ENCODE measurements around the gene LRP2BP. TPM values are rescaled to one million over a fixed set of nuclear protein-coding genes. Genes with fewer than 3 reads are reported as not detected.

Gene LRP2BP
- total and polyA plus RNA-seq, 4 donors = 0.09 to 0.64 (median 0.20) TPM

DNA sequence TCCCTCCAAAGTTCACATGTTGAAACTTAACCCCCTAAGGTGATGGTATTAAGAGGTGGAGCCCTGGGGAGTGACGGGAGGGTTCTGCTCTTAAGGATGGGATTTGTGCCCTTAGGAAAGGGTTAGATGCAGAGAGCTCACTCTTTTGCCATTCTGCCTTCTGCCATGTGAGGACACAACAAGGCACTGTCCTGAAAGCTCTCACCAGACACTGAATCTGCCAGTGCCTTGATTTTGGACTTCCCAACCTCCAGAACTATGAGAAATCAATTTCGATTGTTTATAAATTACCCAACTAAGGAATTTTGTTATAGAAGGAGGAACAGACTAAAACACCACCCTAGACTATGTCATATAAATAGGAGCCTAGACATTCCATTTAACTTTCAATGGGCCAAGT lies 11.7 kb downstream of the LRP2BP start:
- WGBS = 94% methylated on average over 2 of the region's 2 CpGs

DNA sequence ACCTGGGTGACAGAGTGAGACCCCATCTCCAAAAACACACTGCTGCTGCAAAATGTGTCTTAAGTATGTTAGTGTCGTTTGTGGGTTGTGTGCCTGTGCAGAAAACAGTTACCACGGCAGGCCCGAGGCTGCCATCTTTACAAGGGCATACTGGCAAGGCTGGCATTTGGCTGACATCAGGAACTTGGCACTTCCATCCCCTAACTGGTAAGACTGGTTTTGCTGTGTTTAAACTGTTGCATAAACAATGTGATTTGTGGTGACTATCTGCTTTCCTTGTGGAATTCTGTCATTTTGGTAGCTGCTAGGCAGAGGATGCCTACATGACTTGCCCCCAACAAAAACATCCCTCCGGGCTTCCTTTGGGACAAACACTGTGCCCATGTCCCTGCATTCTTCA lies 12.3 kb downstream of the LRP2BP start:
- DNase-seq (ENCODE audit: low spot score) = no peak
- 94% methylated on average over 4 of the region's 4 CpGs for WGBS

More for the DNA sequence above, 11.7 kb downstream of the LRP2BP start:
- Histone ChIP-seq H3K4me3 (ENCODE audit: low read depth in 1 of 3, low read length in 3 of 3) (no peak overlapping the region), H3K36me3 (ENCODE audit: control insufficient read depth in 4 of 4, insufficient read depth in 3 of 4, low read depth in 1 of 4, low read length in 3 of 4) (no peaks in the 10 kb centered on the region), H3K27me3 (ENCODE audit: control insufficient read depth in 4 of 4, insufficient read depth in 4 of 4, low read length in 3 of 4) (no peaks in the 10 kb centered on the region), H3K4me1 (ENCODE audit: control insufficient read depth in 4 of 4, insufficient read depth in 4 of 4, low read length in 3 of 4) (peaks cover 0 to 5% (median 1%) of the 10 kb centered on the region in 4 donors), H3K9ac (ENCODE audit: low read depth in 1 of 2, low read length in 2 of 2) (no peak overlapping the region), H3K9me3 (ENCODE audit: control insufficient read depth in 4 of 4, low read length in 3 of 4) (peaks cover 0 to 4% (median 0%) of the 10 kb centered on the region in 4 donors), H3K27ac (ENCODE audit: low read depth in 1 of 2, low read length in 2 of 2) (no peak overlapping the region)
- TF ChIP-seq SP1 (IDR thresholded peaks at IDR 0.05) = no peak
- DNase-seq (ENCODE audit: low spot score) = no peak

More for the DNA sequence above, 12.3 kb downstream of the LRP2BP start:
- Histone ChIP-seq H3K4me3 (ENCODE audit: low read depth in 1 of 3, low read length in 3 of 3) (no peak overlapping the region), H3K4me1 (ENCODE audit: control insufficient read depth in 4 of 4, insufficient read depth in 4 of 4, low read length in 3 of 4) (peaks cover 0 to 5% (median 1%) of the 10 kb centered on the region in 4 donors), H3K27ac (ENCODE audit: low read depth in 1 of 2, low read length in 2 of 2) (no peak overlapping the region), H3K36me3 (ENCODE audit: control insufficient read depth in 4 of 4, insufficient read depth in 3 of 4, low read depth in 1 of 4, low read length in 3 of 4) (no peaks in the 10 kb centered on the region), H3K9ac (ENCODE audit: low read depth in 1 of 2, low read length in 2 of 2) (no peak overlapping the region), H3K9me3 (ENCODE audit: control insufficient read depth in 4 of 4, low read length in 3 of 4) (peaks cover 0 to 4% (median 0%) of the 10 kb centered on the region in 4 donors), H3K27me3 (ENCODE audit: control insufficient read depth in 4 of 4, insufficient read depth in 4 of 4, low read length in 3 of 4) (no peaks in the 10 kb centered on the region)
- TF ChIP-seq HNF4A (conservative IDR thresholded peaks at IDR 0.05) = no peak
- TF ChIP-seq, protein P1, sequence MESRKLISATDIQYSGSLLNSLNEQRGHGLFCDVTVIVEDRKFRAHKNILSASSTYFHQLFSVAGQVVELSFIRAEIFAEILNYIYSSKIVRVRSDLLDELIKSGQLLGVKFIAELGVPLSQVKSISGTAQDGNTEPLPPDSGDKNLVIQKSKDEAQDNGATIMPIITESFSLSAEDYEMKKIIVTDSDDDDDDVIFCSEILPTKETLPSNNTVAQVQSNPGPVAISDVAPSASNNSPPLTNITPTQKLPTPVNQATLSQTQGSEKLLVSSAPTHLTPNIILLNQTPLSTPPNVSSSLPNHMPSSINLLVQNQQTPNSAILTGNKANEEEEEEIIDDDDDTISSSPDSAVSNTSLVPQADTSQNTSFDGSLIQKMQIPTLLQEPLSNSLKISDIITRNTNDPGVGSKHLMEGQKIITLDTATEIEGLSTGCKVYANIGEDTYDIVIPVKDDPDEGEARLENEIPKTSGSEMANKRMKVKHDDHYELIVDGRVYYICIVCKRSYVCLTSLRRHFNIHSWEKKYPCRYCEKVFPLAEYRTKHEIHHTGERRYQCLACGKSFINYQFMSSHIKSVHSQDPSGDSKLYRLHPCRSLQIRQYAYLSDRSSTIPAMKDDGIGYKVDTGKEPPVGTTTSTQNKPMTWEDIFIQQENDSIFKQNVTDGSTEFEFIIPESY (IDR thresholded peaks at IDR 0.05) = no peak
- TF ChIP-seq JUND (IDR thresholded peaks at IDR 0.05) = no peak
- TF ChIP-seq HNF4G (IDR thresholded peaks at IDR 0.05) = no peak
- TF ChIP-seq FOXA2 (IDR thresholded peaks at IDR 0.05) = no peak
- TF ChIP-seq, protein P2, sequence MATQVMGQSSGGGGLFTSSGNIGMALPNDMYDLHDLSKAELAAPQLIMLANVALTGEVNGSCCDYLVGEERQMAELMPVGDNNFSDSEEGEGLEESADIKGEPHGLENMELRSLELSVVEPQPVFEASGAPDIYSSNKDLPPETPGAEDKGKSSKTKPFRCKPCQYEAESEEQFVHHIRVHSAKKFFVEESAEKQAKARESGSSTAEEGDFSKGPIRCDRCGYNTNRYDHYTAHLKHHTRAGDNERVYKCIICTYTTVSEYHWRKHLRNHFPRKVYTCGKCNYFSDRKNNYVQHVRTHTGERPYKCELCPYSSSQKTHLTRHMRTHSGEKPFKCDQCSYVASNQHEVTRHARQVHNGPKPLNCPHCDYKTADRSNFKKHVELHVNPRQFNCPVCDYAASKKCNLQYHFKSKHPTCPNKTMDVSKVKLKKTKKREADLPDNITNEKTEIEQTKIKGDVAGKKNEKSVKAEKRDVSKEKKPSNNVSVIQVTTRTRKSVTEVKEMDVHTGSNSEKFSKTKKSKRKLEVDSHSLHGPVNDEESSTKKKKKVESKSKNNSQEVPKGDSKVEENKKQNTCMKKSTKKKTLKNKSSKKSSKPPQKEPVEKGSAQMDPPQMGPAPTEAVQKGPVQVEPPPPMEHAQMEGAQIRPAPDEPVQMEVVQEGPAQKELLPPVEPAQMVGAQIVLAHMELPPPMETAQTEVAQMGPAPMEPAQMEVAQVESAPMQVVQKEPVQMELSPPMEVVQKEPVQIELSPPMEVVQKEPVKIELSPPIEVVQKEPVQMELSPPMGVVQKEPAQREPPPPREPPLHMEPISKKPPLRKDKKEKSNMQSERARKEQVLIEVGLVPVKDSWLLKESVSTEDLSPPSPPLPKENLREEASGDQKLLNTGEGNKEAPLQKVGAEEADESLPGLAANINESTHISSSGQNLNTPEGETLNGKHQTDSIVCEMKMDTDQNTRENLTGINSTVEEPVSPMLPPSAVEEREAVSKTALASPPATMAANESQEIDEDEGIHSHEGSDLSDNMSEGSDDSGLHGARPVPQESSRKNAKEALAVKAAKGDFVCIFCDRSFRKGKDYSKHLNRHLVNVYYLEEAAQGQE (IDR thresholded peaks at IDR 0.05) = no peak
- TF ChIP-seq NR2F2 (IDR thresholded peaks at IDR 0.05) = no peak
- no peak for TF ChIP-seq TAF1 (conservative IDR thresholded peaks at IDR 0.05)
- TF ChIP-seq RXRA (IDR thresholded peaks at IDR 0.05) = no peak
- TF ChIP-seq EGR1 (IDR thresholded peaks at IDR 0.05; ENCODE audit: low read depth in 2 of 2) = no peak
- TF ChIP-seq, protein P3, sequence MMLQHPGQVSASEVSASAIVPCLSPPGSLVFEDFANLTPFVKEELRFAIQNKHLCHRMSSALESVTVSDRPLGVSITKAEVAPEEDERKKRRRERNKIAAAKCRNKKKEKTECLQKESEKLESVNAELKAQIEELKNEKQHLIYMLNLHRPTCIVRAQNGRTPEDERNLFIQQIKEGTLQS (IDR thresholded peaks at IDR 0.05) = no peak
- no peak for TF ChIP-seq SP1 (IDR thresholded peaks at IDR 0.05)
- TF ChIP-seq, protein P4, sequence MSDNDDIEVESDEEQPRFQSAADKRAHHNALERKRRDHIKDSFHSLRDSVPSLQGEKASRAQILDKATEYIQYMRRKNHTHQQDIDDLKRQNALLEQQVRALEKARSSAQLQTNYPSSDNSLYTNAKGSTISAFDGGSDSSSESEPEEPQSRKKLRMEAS (IDR thresholded peaks at IDR 0.05) = no peak
- no peak for TF ChIP-seq RAD21 (IDR thresholded peaks at IDR 0.05)
- TF ChIP-seq, protein P5, sequence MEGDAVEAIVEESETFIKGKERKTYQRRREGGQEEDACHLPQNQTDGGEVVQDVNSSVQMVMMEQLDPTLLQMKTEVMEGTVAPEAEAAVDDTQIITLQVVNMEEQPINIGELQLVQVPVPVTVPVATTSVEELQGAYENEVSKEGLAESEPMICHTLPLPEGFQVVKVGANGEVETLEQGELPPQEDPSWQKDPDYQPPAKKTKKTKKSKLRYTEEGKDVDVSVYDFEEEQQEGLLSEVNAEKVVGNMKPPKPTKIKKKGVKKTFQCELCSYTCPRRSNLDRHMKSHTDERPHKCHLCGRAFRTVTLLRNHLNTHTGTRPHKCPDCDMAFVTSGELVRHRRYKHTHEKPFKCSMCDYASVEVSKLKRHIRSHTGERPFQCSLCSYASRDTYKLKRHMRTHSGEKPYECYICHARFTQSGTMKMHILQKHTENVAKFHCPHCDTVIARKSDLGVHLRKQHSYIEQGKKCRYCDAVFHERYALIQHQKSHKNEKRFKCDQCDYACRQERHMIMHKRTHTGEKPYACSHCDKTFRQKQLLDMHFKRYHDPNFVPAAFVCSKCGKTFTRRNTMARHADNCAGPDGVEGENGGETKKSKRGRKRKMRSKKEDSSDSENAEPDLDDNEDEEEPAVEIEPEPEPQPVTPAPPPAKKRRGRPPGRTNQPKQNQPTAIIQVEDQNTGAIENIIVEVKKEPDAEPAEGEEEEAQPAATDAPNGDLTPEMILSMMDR (IDR thresholded peaks at IDR 0.05; ENCODE audit: low read depth, low read length, missing input control) = no peak
- TF ChIP-seq YY1 (IDR thresholded peaks at IDR 0.05) = no peak
- TF ChIP-seq FOXA1 (IDR thresholded peaks at IDR 0.05) = no peak
- no peak for TF ChIP-seq GABPA (IDR thresholded peaks at IDR 0.05 in 1 of 2, conservative IDR thresholded peaks at IDR 0.05 in 1 of 2)

Measured in liver (tissue), 9 donors.